ENCODE measurements around the gene PTTG2. TPM values are rescaled to one million over a fixed set of nuclear protein-coding genes. Genes with fewer than 3 reads are reported as not detected.
A peak's percentile ranks its signal among the peaks of the same experiment; 100 is the strongest.

PTTG2 gene
- total RNA-seq, 4 donors from 2014 or later, result 2.1 TPM; not detected in 3

DNA sequence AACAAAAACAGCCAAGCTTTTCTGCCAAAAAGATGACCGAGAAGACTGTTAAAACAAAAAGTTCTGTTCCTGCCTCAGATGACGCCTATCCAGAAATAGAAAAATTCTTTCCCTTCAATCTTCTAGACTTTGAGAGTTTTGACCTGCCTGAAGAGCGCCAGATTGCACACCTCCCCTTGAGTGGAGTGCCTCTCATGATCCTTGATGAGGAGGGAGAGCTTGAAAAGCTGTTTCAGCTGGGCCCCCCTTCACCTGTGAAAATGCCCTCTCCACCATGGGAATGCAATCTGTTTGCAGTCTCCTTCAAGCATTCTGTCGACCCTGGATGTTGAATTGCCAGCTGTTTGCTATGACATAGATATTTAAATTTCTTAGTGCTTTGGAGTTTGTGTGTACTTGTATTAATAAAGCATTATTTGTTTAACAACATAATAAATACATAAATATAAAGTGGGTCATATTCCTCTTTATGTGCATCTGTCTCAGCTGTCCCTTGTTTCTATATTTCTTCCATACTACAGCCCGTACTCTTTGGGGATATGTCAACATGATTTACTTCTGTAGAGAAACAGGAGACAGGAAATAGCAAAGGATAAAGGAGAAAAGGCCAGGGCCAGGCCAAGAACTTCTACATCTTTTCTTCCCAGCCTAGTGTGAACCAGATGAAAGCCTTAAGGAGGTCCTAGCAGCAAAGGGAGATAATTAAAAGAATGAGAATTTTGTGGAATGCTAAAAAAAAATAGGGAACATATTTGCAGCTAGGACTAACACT is 667 bp downstream of the PTTG2 start:
- Histone ChIP-seq H3K27ac (peak overlapping the region; percentile 5 to 29 (median 20)), H3K36me3 (no peaks in the 10 kb centered on the region), H3K27me3 (no peaks in the 10 kb centered on the region), H3K4me1 (peaks cover 0 to 6% of the 10 kb centered on the region in 2 donors), H3K4me3 (no peak overlapping the region), H3K9me3 (no peaks in the 10 kb centered on the region)
- intact Hi-C loops (cut with DNase I; ENCODE audit: low total_unique reads), result no loop called here
- ATAC-seq (no peak), DNase-seq (no peak)
- no peak for TF ChIP-seq POLR2A (IDR thresholded peaks at IDR 0.05)
- TF ChIP-seq, protein P1, sequence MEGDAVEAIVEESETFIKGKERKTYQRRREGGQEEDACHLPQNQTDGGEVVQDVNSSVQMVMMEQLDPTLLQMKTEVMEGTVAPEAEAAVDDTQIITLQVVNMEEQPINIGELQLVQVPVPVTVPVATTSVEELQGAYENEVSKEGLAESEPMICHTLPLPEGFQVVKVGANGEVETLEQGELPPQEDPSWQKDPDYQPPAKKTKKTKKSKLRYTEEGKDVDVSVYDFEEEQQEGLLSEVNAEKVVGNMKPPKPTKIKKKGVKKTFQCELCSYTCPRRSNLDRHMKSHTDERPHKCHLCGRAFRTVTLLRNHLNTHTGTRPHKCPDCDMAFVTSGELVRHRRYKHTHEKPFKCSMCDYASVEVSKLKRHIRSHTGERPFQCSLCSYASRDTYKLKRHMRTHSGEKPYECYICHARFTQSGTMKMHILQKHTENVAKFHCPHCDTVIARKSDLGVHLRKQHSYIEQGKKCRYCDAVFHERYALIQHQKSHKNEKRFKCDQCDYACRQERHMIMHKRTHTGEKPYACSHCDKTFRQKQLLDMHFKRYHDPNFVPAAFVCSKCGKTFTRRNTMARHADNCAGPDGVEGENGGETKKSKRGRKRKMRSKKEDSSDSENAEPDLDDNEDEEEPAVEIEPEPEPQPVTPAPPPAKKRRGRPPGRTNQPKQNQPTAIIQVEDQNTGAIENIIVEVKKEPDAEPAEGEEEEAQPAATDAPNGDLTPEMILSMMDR (IDR thresholded peaks at IDR 0.05 in 4 of 5, conservative IDR thresholded peaks at IDR 0.05 in 1 of 5), result no peak
- in situ Hi-C loops (cut with MboI; ENCODE audit: low sequenced_read_pairs in 4 of 4), result no loop called here

DNA sequence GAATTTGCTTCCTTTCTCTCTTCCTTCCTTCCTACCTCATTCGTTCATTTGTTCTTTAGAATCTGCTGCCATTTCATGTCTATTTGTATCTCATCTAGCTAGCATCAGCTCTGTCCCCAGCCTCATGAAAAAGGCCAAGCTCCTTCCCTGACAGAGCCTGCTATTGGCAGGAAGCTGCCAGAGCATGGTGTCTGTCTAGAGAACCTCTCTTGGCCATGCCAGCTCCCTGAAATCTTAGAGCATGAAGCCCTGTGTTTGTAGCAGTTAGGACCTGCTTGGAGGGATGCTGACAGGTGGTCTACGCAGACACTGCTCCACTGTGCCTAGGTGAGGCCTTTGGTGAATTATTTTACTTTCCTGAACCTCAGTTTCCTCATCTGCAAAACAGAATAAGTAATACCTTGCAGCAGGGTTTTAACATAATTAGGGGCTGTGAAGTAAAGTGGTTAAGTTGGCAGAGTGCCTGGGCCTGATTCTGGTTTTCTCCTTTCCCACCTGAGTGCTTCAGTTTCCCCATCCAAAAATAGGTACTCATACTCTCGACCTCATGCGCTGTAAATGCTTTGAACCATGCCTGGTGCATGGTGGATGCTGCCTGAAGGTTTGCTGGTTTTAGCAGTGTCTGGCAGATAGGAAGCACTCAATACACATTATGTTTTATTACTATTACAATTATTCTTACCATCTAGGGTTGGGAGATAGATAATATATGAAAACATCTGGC is 4.7 kb downstream of the PTTG2 start:
- DNase-seq (no peak), ATAC-seq (no peak)
- no peak overlapping the region for H3K27ac ChIP-seq
- H3K36me3 ChIP-seq, result no peaks in the 10 kb centered on the region
- intact Hi-C loops (cut with DNase I; ENCODE audit: low total_unique reads), result no loop called here
- in situ Hi-C loops (cut with MboI; ENCODE audit: low sequenced_read_pairs in 4 of 4), result no loop called here
- no peaks in the 10 kb centered on the region for H3K9me3 ChIP-seq
- peaks cover 22 to 30% of the 10 kb centered on the region in 2 donors for H3K4me1 ChIP-seq
- H3K27me3 ChIP-seq, result no peaks in the 10 kb centered on the region
- TF ChIP-seq POLR2A (IDR thresholded peaks at IDR 0.05), result no peak
- H3K4me3 ChIP-seq, result no peak overlapping the region

DNA sequence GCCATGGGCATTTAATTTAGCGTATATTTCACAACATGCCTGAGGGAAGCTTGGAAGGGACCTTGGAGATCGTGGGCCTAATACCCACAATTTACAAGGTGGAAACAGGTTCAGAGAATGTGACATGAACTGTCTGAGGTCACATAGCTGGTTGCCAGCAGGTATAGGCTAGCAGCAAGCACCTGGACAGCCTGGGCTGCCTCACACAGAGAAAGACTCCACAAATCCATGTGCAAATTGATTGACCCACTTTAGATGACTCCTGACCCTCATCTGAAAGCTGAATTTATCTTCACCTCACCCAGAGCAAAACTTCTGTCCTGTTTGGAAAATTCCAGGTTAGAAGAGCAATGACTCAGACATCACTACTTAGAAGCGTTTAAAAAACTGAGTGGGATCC is 5.8 kb downstream of the PTTG2 start:
- TF ChIP-seq, protein P1 (IDR thresholded peaks at IDR 0.05 in 4 of 5, conservative IDR thresholded peaks at IDR 0.05 in 1 of 5), result no peak
- no peak for TF ChIP-seq POLR2A (IDR thresholded peaks at IDR 0.05)
- DNase-seq, result no peak
- Histone ChIP-seq H3K9me3 (no peaks in the 10 kb centered on the region), H3K27ac (no peak overlapping the region), H3K36me3 (no peaks in the 10 kb centered on the region), H3K27me3 (no peaks in the 10 kb centered on the region), H3K4me1 (peaks cover 30 to 42% of the 10 kb centered on the region in 2 donors), H3K4me3 (no peak overlapping the region)
- ATAC-seq, result no peak
- intact Hi-C loops (cut with DNase I; ENCODE audit: low total_unique reads) (no loop called here), in situ Hi-C loops (cut with MboI; ENCODE audit: low sequenced_read_pairs in 4 of 4) (no loop called here)

DNA sequence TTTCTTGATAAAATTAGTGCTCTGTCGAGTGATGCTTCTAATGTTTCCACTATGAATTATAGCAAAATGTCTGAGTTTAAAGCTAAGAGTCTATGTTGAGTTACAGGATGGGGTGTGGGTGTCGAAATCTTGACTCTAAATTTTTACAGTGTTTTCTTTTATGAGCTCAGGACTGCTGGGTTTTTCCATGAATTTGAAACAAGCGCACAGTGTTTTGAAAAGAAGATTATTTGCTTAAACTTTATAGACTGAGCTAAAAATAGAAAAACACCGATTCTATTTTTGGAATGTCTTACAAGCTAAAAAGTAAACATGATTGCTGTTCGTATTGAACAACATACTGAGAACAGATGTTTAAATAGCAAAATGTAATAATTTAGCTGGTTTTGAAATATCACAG is 7.5 kb downstream of the PTTG2 start:
- TF ChIP-seq, protein P1 (IDR thresholded peaks at IDR 0.05 in 4 of 5, conservative IDR thresholded peaks at IDR 0.05 in 1 of 5), result no peak
- no peak for TF ChIP-seq POLR2A (IDR thresholded peaks at IDR 0.05)
- Histone ChIP-seq H3K4me3 (peak overlapping the region in 1 of 4 donors; percentile 4), H3K4me1 (peaks cover 30 to 38% of the 10 kb centered on the region in 2 donors), H3K27ac (peak overlapping the region; percentile 9 to 62 (median 42)), H3K9me3 (no peaks in the 10 kb centered on the region), H3K27me3 (no peaks in the 10 kb centered on the region), H3K36me3 (no peaks in the 10 kb centered on the region)
- intact Hi-C loops (cut with DNase I; ENCODE audit: low total_unique reads), result no loop called here
- ATAC-seq (no peak), DNase-seq (no peak)
- in situ Hi-C loops (cut with MboI; ENCODE audit: low sequenced_read_pairs in 4 of 4), result no loop called here

DNA sequence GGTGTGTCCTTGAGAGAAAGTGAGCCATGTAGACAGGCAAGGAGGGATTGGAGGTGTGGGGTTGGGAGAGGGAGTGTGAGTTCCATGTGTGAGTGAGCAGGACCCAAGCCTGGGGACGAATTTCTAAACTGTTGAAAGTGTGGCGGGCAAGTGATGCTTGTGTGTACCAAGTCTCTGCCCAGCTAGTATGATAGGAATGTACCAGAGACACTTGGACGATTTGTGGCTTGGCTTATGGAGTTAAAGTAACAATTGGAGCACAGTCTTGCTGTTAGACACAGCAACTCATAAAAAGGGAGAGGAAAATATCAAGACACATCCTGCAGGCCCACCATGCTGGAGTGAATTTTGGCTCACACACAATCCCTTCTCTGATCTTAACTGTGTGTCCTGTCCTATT is 8.5 kb downstream of the PTTG2 start:
- no peak overlapping the region for H3K4me3 ChIP-seq
- ATAC-seq, result peak in 1 of 2 donors; percentile 24
- in situ Hi-C loops (cut with MboI; ENCODE audit: low sequenced_read_pairs in 4 of 4), result no loop called here
- no peaks in the 10 kb centered on the region for H3K36me3 ChIP-seq
- H3K27me3 ChIP-seq, result no peaks in the 10 kb centered on the region
- TF ChIP-seq, protein P1 (IDR thresholded peaks at IDR 0.05 in 4 of 5, conservative IDR thresholded peaks at IDR 0.05 in 1 of 5), result no peak
- no peak for TF ChIP-seq POLR2A (IDR thresholded peaks at IDR 0.05)
- peaks cover 30 to 38% of the 10 kb centered on the region in 2 donors for H3K4me1 ChIP-seq
- no peaks in the 10 kb centered on the region for H3K9me3 ChIP-seq
- H3K27ac ChIP-seq, result peak overlapping the region; percentile 16 to 62 (median 42)
- intact Hi-C loops (cut with DNase I; ENCODE audit: low total_unique reads), result no loop called here
- DNase-seq, result no peak
